ENCODE results near the gene TRHDE.
"Not testable (repeated sequence)": the region's sequence is repeated elsewhere in the genome, so short reads cannot be mapped to it uniquely, and the experiment has no call there.

DNA sequence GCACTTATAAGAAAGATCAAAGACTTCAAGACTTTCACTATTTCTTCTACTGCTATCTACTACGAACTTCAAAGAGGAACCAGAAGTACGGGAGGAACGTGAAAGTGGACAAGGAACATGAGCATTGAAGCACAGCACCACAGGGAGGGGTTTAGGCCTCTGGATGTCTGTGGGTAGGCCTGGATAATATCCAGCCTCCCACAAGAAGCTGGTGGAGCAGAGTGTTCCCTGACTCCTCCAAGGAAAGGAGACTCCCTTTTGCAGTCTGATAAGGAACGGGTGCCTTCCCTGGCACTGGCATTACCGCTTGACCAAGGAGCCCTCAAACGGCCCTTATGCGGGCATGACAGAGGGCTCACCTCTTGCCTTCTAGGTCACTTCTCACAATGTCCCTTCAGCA is 388.0 kb downstream of the TRHDE start:
- not testable (repeated sequence) for TF ChIP-seq POLR2AphosphoS5 (IDR thresholded peaks at IDR 0.05; ENCODE audit: insufficient read depth, low read depth, low read length); EZH2 (IDR thresholded peaks at IDR 0.05; ENCODE audit: borderline replicate concordance, low read depth, low read length, severe bottlenecking); POLR2A (IDR thresholded peaks at IDR 0.05; ENCODE audit: low read depth, low read length); GATA2 (IDR thresholded peaks at IDR 0.05; ENCODE audit: insufficient read depth, insufficient read length, low read depth, low read length); FOS (IDR thresholded peaks at IDR 0.05; ENCODE audit: borderline replicate concordance, insufficient read depth, low read length); JUN (IDR thresholded peaks at IDR 0.05; ENCODE audit: borderline replicate concordance, insufficient read depth, insufficient read length, low read depth)
- TF ChIP-seq, protein P1, sequence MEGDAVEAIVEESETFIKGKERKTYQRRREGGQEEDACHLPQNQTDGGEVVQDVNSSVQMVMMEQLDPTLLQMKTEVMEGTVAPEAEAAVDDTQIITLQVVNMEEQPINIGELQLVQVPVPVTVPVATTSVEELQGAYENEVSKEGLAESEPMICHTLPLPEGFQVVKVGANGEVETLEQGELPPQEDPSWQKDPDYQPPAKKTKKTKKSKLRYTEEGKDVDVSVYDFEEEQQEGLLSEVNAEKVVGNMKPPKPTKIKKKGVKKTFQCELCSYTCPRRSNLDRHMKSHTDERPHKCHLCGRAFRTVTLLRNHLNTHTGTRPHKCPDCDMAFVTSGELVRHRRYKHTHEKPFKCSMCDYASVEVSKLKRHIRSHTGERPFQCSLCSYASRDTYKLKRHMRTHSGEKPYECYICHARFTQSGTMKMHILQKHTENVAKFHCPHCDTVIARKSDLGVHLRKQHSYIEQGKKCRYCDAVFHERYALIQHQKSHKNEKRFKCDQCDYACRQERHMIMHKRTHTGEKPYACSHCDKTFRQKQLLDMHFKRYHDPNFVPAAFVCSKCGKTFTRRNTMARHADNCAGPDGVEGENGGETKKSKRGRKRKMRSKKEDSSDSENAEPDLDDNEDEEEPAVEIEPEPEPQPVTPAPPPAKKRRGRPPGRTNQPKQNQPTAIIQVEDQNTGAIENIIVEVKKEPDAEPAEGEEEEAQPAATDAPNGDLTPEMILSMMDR (IDR thresholded peaks at IDR 0.05; ENCODE audit: extremely low read depth in 1 of 2, insufficient read depth in 1 of 2, low read depth in 1 of 2, low read length in 2 of 2) = not testable (repeated sequence)
- TF ChIP-seq, protein P2, sequence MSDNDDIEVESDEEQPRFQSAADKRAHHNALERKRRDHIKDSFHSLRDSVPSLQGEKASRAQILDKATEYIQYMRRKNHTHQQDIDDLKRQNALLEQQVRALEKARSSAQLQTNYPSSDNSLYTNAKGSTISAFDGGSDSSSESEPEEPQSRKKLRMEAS (IDR thresholded peaks at IDR 0.05; ENCODE audit: insufficient read depth, insufficient read length) = not testable (repeated sequence)
